ENCODE results near the gene GLUL. TPM values are rescaled to one million over a fixed set of nuclear protein-coding genes. Genes with fewer than 3 reads are reported as not detected.

The GLUL gene
- total RNA-seq (2014; rRNA removed; shearing (Covaris generic)): 221 and 229 TPM in 2 replicates

- peak within 1 kb of the TSS; percentile 93 for H3K27ac ChIP-seq
- H3K36me3 ChIP-seq: peaks cover 20% of the 10 kb centered on the region
- H3K4me1 ChIP-seq: no peaks in the 10 kb centered on the region
- H3K9me3 ChIP-seq (replicated peaks): no peaks in the 10 kb centered on the region
- H3K27me3 ChIP-seq: no peaks in the 10 kb centered on the region
- peak; percentile 92 to 93 for DNase-seq
- peak within 1 kb of the TSS; percentile 89 for H3K4me3 ChIP-seq
Observed at GRCh38 chr1:182391362-182392049, at the start of gene GLUL. GLUL (minus strand) TSS chr1:182391790; CDS start chr1:182388737, 3,053 bp downstream.

GRCh38 chr1:182438326-182438725 is 46.7 kb upstream of the GLUL start:
- H3K9me3 ChIP-seq (replicated peaks): no peaks in the 10 kb centered on the region; the same call in 1 of the 2 replicates
- no peaks in the 10 kb centered on the region for H3K36me3 ChIP-seq
- H3K4me3 ChIP-seq: no peak overlapping the region
- DNase-seq: no peak
- H3K27ac ChIP-seq: no peak overlapping the region
- no peaks in the 10 kb centered on the region for H3K27me3 ChIP-seq
- H3K4me1 ChIP-seq: no peaks in the 10 kb centered on the region

GRCh38 chr1:182433580-182433979 is 42.0 kb upstream of the GLUL start:
- no peak overlapping the region for H3K4me3 ChIP-seq
- H3K27me3 ChIP-seq: no peaks in the 10 kb centered on the region
- no peaks in the 10 kb centered on the region; the same call in 1 of the 2 replicates for H3K9me3 ChIP-seq (replicated peaks)
- H3K27ac ChIP-seq: no peak overlapping the region
- DNase-seq: no peak
- H3K4me1 ChIP-seq: no peaks in the 10 kb centered on the region
- no peaks in the 10 kb centered on the region for H3K36me3 ChIP-seq

GRCh38 chr1:182431278-182431677 is 39.7 kb upstream of the GLUL start:
- no peak for DNase-seq
- no peak overlapping the region for H3K4me3 ChIP-seq
- H3K36me3 ChIP-seq: no peaks in the 10 kb centered on the region
- H3K9me3 ChIP-seq (replicated peaks): no peaks in the 10 kb centered on the region
- H3K27ac ChIP-seq: no peak overlapping the region
- H3K27me3 ChIP-seq: no peaks in the 10 kb centered on the region
- H3K4me1 ChIP-seq: no peaks in the 10 kb centered on the region

GRCh38 chr1:182430263-182431068 is 38.9 kb upstream of the GLUL start:
- Histone ChIP-seq H3K36me3 (no peaks in the 10 kb centered on the region), H3K27me3 (no peaks in the 10 kb centered on the region), H3K4me1 (no peaks in the 10 kb centered on the region), H3K4me3 (no peak overlapping the region), H3K9me3 (replicated peaks) (no peaks in the 10 kb centered on the region), H3K27ac (no peak overlapping the region)
- peak in 1 of 2 experiments; percentile 37 for DNase-seq

- no peaks in the 10 kb centered on the region for H3K36me3 ChIP-seq
- DNase-seq: no peak
- H3K27me3 ChIP-seq: no peaks in the 10 kb centered on the region
- H3K27ac ChIP-seq: no peak overlapping the region
- H3K9me3 ChIP-seq (replicated peaks): no peaks in the 10 kb centered on the region
- no peaks in the 10 kb centered on the region for H3K4me1 ChIP-seq
- no peak overlapping the region for H3K4me3 ChIP-seq
Observed at GRCh38 chr1:182428043-182428442, 36.5 kb upstream of the GLUL start.

- no peak overlapping the region for H3K4me3 ChIP-seq
- no peak overlapping the region for H3K27ac ChIP-seq
- H3K36me3 ChIP-seq: no peaks in the 10 kb centered on the region
- no peaks in the 10 kb centered on the region for H3K27me3 ChIP-seq
- DNase-seq: no peak
- no peaks in the 10 kb centered on the region for H3K4me1 ChIP-seq
- H3K9me3 ChIP-seq (replicated peaks): no peaks in the 10 kb centered on the region
Observed at GRCh38 chr1:182426442-182427430, 35.1 kb upstream of the GLUL start.

GRCh38 chr1:182415789-182416188 is 24.2 kb upstream of the GLUL start:
- Histone ChIP-seq H3K4me1 (no peaks in the 10 kb centered on the region), H3K27me3 (no peaks in the 10 kb centered on the region), H3K36me3 (no peaks in the 10 kb centered on the region), H3K9me3 (replicated peaks) (no peaks in the 10 kb centered on the region), H3K4me3 (no peak overlapping the region), H3K27ac (no peak overlapping the region)
- DNase-seq: no peak

GRCh38 chr1:182413969-182414368 is 22.4 kb upstream of the GLUL start:
- Histone ChIP-seq H3K36me3 (no peaks in the 10 kb centered on the region), H3K27ac (no peak overlapping the region), H3K9me3 (replicated peaks) (no peaks in the 10 kb centered on the region), H3K4me1 (no peaks in the 10 kb centered on the region), H3K27me3 (no peaks in the 10 kb centered on the region), H3K4me3 (no peak overlapping the region)
- DNase-seq: no peak

- Histone ChIP-seq H3K36me3 (no peaks in the 10 kb centered on the region), H3K27ac (no peak overlapping the region), H3K9me3 (replicated peaks) (no peaks in the 10 kb centered on the region), H3K4me3 (no peak overlapping the region), H3K27me3 (no peaks in the 10 kb centered on the region), H3K4me1 (no peaks in the 10 kb centered on the region)
- DNase-seq: no peak
Observed at GRCh38 chr1:182413486-182413885, 21.9 kb upstream of the GLUL start.

GRCh38 chr1:182410620-182411273 is 19.2 kb upstream of the GLUL start:
- no peak overlapping the region for H3K4me3 ChIP-seq
- H3K9me3 ChIP-seq (replicated peaks): no peaks in the 10 kb centered on the region
- no peak for DNase-seq
- no peaks in the 10 kb centered on the region for H3K36me3 ChIP-seq
- no peak overlapping the region for H3K27ac ChIP-seq
- no peaks in the 10 kb centered on the region for H3K27me3 ChIP-seq
- no peaks in the 10 kb centered on the region for H3K4me1 ChIP-seq

- Histone ChIP-seq H3K4me3 (no peak overlapping the region), H3K27me3 (no peaks in the 10 kb centered on the region), H3K36me3 (no peaks in the 10 kb centered on the region), H3K9me3 (replicated peaks) (no peaks in the 10 kb centered on the region), H3K27ac (no peak overlapping the region), H3K4me1 (no peaks in the 10 kb centered on the region)
- no peak for DNase-seq
Observed at GRCh38 chr1:182410138-182410537, 18.5 kb upstream of the GLUL start.

GRCh38 chr1:182408435-182409075 is 17.0 kb upstream of the GLUL start:
- H3K27me3 ChIP-seq: no peaks in the 10 kb centered on the region
- H3K4me3 ChIP-seq: no peak overlapping the region
- no peak for DNase-seq
- no peaks in the 10 kb centered on the region for H3K9me3 ChIP-seq (replicated peaks)
- no peak overlapping the region for H3K27ac ChIP-seq
- H3K4me1 ChIP-seq: no peaks in the 10 kb centered on the region
- no peaks in the 10 kb centered on the region for H3K36me3 ChIP-seq

GRCh38 chr1:182407724-182408123 is 16.1 kb upstream of the GLUL start:
- Histone ChIP-seq H3K27me3 (no peaks in the 10 kb centered on the region), H3K4me3 (no peak overlapping the region), H3K9me3 (replicated peaks) (no peaks in the 10 kb centered on the region), H3K36me3 (no peaks in the 10 kb centered on the region), H3K27ac (no peak overlapping the region), H3K4me1 (no peaks in the 10 kb centered on the region)
- DNase-seq: no peak
